Activated CD4-positive, alpha-beta T cell treated with anti-CD3 and anti-CD28 coated beads for 36 hours (primary cell): ENCODE data around the gene BCR. TPM values are rescaled to one million over a fixed set of nuclear protein-coding genes. Genes with fewer than 3 reads are reported as not detected.

Experiments used
- ATAC-seq: fragments of 200-7000 bp; cut with Tn5 transposase; one replicate; pipeline ENCODE4 v1.10.0; 2021; ENCODE audit warnings: mild to moderate bottlenecking, moderate library complexity
- CTCF ChIA-PET: fragments of 350-600 bp; sonication (Branson Sonifier 250); formaldehyde crosslinking; loops from one replicate; lab custom pipeline; 2021; ENCODE audit warnings: antibody characterized with exemption; lab: Charles Lee
- POLR2A ChIA-PET: fragments of 350-600 bp; sonication (Branson Sonifier 250); formaldehyde crosslinking; loops from one replicate; lab custom pipeline; 2021; ENCODE audit warnings: antibody characterized with exemption, inconsistent platforms; lab: Charles Lee
- DNase-seq: peaks from one replicate; pipeline ENCODE4 v3.0.0-alpha.2; 2020
- H3K27ac Mint-ChIP-seq: one replicate; pipeline ENCODE4 v1.8.0; 2021; ENCODE audit warnings: mixed read lengths
- H3K27me3 Mint-ChIP-seq: one replicate; pipeline ENCODE4 v1.8.0; 2021; ENCODE audit warnings: mixed read lengths
- H3K36me3 Mint-ChIP-seq: one replicate; pipeline ENCODE4 v1.8.0; 2021; ENCODE audit warnings: low read depth, mixed read lengths
- H3K4me1 Mint-ChIP-seq: one replicate; pipeline ENCODE4 v1.8.0; 2021; ENCODE audit warnings: mixed read lengths
- H3K4me3 Mint-ChIP-seq: one replicate; pipeline ENCODE4 v1.8.0; 2021; ENCODE audit warnings: mild to moderate bottlenecking, moderate library complexity, mixed read lengths
- H3K9me3 Mint-ChIP-seq: one replicate; pipeline ENCODE4 v1.8.0; 2021; ENCODE audit warnings: low read depth, mixed read lengths
- intact Hi-C, 2 experiments: fragments of 100-400 bp; cut with DNase I in 1 of 2; cut with micrococcal nuclease in 1 of 2; formaldehyde crosslinking; loops; one replicate each; pipeline versions ENCODE4 v1.14.2 to v1.15.1; 2022 to 2024; cut with DNase I, micrococcal nuclease
- total RNA-seq, 2 experiments: library from RNA; stranded (reverse); gene quantifications; one replicate each; pipeline ENCODE4 v1.2.3, GENCODE V29; 2021

The BCR gene
- total RNA-seq, 2 experiments from 2014 or later, result 45.5 to 58.0 TPM

DNA sequence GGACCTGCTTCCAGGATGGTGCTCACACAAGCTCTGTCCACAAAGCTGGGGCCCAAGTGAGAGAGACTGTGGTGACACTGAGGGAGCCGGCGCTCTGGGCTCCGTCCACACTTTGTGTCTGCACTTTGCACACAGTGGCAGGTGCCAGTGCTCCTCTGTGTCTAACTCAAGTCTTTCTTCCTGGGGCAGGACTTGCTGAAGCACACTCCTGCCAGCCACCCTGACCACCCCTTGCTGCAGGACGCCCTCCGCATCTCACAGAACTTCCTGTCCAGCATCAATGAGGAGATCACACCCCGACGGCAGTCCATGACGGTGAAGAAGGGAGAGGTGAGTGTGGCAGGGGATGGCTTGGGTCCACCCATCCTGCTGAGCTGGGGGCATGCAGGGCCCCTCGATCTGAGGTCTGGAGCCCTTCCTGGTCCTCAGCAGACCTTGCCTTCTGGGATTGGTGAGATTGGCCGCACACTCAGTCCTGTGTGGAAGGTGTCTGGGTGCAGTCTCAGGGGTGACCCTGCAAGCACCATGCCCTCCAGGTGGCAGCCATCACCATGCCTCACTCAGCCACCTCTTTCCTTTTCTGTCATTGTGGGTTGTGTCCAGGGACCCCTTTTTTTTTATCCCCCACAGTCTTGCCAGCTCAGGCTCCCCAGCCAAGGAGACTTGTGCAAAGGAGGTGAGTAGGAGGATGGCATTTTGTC is 93.3 kb downstream of the BCR start:
- no peak for DNase-seq
- Mint-ChIP-seq H3K4me1 (peaks cover 3% of the 10 kb centered on the region), H3K9me3 (no peaks in the 10 kb centered on the region), H3K27ac (no peak overlapping the region), H3K4me3 (no peak overlapping the region), H3K27me3 (no peaks in the 10 kb centered on the region), H3K36me3 (peaks cover 8% of the 10 kb centered on the region)
- intact Hi-C loops, result loop anchor here in 1 of 2 experiments (5.0 kb wide), 1 partner anchor 76 kb away; no protein-coding TSS in a partner anchor
- CTCF ChIA-PET, result interaction anchor here (0.7 to 1.1 kb wide), 3 partner anchors 24 to 109 kb away, joined by 3 to 5 read pairs (median 3); no protein-coding TSS in a partner anchor
- POLR2A ChIA-PET, result no interaction called here
- ATAC-seq, result no peak

DNA sequence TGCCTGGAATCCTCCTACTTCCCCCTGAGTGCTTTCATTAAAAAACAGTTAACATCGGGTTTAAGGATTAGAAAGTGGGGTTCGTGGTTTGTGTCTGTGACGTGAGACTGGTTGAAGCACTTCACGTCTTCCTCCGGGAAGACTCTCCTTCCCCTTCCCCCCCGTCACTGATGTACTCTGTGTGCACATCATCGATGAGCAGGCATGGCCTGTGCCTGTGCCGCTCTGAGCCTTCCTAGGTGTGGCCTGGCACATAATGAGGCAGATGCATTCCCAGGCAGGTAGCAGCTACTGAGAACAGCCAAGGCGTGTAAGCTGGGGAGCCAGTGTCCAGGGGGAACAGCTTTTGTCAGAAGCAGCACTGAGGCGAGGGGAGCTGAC is 93.8 kb downstream of the BCR start:
- no peak for DNase-seq
- Mint-ChIP-seq H3K9me3 (no peaks in the 10 kb centered on the region), H3K27me3 (no peaks in the 10 kb centered on the region), H3K4me3 (no peak overlapping the region), H3K27ac (no peak overlapping the region), H3K36me3 (peaks cover 7% of the 10 kb centered on the region), H3K4me1 (peaks cover 8% of the 10 kb centered on the region)
- intact Hi-C loops, result loop anchor here in 1 of 2 experiments (5.0 kb wide), 1 partner anchor 77 kb away; no protein-coding TSS in a partner anchor
- ATAC-seq, result no peak
- ChIA-PET POLR2A (no interaction called here), CTCF (interaction anchor here (0.7 to 1.1 kb wide), 4 partner anchors 23 to 417 kb away, joined by 3 to 5 read pairs (median 3); no protein-coding TSS in a partner anchor)

DNA sequence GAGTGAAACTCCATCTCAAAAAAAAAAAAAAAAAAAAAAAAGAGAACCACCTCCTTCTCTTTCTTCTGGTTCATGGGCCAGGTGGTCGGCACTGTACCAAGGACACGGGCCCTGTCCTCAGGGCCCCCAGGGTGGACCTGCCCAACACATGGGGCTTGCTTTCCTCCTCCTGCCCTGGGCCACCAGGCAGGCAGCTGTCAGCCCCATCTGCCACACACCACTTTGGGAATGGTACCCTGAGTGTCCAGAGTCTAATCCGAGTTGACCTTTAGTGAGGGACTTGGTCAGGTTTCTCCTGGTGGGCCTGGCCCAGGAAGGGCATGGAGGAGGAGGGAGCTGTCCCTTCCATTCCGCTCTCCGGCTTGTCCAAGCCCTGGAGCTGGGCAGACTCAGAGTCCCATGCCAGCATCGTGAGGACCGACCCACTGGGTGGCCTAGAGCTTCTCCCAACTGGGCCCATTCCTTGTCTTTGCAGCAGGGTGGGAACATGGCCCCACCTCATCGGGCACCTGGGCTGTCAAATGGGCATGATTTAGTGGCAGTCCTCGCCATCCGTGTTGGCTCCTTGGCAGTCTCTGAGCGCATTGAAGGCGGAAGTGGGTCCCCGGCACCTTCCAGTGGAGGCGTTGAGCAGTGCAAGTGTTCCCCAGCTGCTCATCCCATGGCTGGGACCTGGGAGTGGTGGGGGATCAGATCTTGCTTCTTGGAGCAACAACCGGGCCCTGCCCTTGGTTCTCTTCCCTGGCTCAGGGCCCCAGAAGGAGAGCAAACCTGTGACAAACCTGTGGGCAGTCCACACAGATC is 94.8 kb downstream of the BCR start:
- CTCF ChIA-PET, result interaction anchor here (0.5 to 1.7 kb wide), 6 partner anchors 13 to 418 kb away, joined by 3 to 7 read pairs (median 3); no protein-coding TSS in a partner anchor
- H3K4me1 Mint-ChIP-seq, result peaks cover 16% of the 10 kb centered on the region
- intact Hi-C loops, result loop anchor here in 1 of 2 experiments (5.0 kb wide), 1 partner anchor 78 kb away; no protein-coding TSS in a partner anchor
- POLR2A ChIA-PET, result no interaction called here
- no peaks in the 10 kb centered on the region for H3K9me3 Mint-ChIP-seq
- no peaks in the 10 kb centered on the region for H3K27me3 Mint-ChIP-seq
- H3K27ac Mint-ChIP-seq, result no peak overlapping the region
- H3K4me3 Mint-ChIP-seq, result no peak overlapping the region
- no peak for ATAC-seq
- no peak for DNase-seq
- H3K36me3 Mint-ChIP-seq, result peaks cover 7% of the 10 kb centered on the region

DNA sequence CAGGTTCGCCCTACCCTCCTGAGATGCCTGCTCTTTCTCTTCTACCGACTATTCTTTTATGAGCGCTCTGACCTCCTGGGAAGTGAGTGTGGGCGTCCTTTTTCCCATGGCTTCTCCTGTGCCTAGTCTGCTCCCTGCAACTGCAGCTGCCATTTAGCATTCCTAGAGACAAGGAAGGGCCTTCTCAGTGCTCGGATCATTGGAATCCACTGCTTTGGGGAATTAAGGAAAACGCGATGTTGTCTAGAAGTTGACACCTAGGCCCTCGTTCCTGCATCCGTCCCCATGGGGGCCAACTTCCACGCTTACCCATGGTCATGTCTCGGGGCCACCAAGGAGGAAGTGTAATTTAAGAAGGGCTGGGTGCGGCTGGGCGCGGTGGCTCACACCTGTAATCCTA is 95.4 kb downstream of the BCR start:
- DNase-seq (no peak), ATAC-seq (no peak)
- no peaks in the 10 kb centered on the region for H3K9me3 Mint-ChIP-seq
- ChIA-PET CTCF (interaction anchor here (0.7 to 1.7 kb wide), 3 partner anchors 14 to 572 kb away, joined by 3 to 7 read pairs (median 3); no protein-coding TSS in a partner anchor), POLR2A (no interaction called here)
- peaks cover 22% of the 10 kb centered on the region for H3K4me1 Mint-ChIP-seq
- no peak overlapping the region for H3K27ac Mint-ChIP-seq
- peaks cover 7% of the 10 kb centered on the region for H3K36me3 Mint-ChIP-seq
- no peaks in the 10 kb centered on the region for H3K27me3 Mint-ChIP-seq
- intact Hi-C loops, result no loop called here
- no peak overlapping the region for H3K4me3 Mint-ChIP-seq

DNA sequence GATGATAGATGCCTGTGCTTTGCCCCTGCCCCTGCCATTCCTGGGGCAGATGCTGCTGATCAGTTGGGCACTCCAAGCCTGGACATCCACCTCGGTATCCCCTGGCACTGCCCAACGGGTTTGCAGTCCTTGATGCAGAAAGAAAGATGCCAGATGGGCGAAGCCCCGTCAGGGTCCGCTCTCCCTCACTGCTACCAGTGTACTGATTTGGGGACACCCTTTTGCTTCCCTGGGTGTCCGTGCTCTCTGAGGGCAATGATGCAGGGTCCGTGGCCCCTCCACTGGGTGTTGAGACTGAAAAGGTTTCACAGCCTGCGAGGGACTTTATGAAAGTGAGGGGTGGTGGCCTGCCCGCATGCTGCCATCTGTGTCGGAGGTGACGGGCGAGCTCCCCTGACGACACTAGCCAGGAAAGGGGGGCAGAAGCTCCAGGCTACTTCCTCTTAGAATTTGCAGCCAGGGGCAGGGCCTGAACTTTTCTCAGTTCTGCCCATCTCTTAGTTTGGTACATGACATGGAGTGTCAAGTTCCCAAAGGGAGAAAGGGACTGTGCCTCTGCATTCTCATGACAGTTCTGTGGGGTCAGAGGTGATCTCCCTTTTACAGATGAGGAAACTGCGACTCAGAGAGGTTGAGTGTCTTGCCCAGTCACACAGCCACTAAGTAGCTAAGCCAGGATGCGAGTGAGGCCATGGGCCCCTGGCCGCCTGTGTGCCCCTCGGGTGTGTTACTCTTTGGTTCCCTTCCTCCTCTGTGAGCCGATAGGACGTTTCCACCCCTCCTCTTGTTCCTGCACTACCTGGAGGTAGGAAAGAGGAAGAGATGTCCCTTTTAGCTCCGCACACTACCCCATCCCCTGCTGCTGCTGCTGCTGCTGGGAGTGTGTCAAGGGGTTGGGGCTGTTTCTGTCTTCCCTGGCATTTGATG is 96.6 kb downstream of the BCR start:
- no peaks in the 10 kb centered on the region for H3K27me3 Mint-ChIP-seq
- H3K36me3 Mint-ChIP-seq, result no peaks in the 10 kb centered on the region
- POLR2A ChIA-PET, result no interaction called here
- DNase-seq (no peak), ATAC-seq (no peak)
- H3K4me1 Mint-ChIP-seq, result peaks cover 25% of the 10 kb centered on the region
- intact Hi-C loops, result no loop called here
- no peaks in the 10 kb centered on the region for H3K9me3 Mint-ChIP-seq
- H3K27ac Mint-ChIP-seq, result peak overlapping the region; percentile 56
- H3K4me3 Mint-ChIP-seq, result no peak overlapping the region
- CTCF ChIA-PET, result interaction anchor here (0.7 to 1.7 kb wide), 3 partner anchors 13 to 571 kb away, joined by 3 to 7 read pairs (median 3); no protein-coding TSS in a partner anchor

DNA sequence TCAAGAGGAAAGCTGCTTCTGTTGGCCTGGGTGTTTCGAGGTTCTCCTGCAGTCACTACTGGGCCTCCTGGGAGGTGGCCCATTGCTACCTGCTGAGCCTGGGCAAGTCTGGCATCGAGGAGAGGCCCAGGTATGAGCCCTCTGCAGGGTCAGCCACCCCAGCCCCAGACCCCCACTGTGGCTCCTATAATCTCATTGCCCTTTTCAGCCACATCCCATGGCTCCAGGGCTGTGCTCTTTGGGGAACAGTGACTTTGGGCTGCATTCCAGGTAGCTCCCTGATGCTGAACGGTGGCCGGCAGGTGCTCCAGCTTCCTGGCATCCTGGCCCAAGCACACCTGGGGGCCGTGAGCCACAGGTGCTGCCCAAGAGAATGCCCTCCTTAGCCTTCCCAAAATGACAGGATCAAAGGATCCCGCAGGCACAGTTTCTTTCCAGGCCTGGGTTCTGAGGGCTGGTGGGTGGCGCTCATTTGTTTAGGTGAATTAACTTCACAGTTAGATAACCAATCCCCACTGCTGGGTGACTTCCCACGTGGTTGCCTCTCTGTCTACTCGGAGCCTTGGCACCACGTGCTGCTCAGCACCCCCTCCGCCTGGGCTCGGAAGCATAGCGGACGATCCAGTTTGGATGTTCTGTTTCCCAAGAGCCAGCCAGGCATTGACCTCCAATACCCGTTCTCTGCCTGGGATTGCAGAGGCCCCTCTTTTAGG is 97.4 kb downstream of the BCR start:
- Mint-ChIP-seq H3K9me3 (no peaks in the 10 kb centered on the region), H3K27ac (peak overlapping the region; percentile 56), H3K4me3 (no peak overlapping the region), H3K36me3 (no peaks in the 10 kb centered on the region), H3K4me1 (peaks cover 25% of the 10 kb centered on the region), H3K27me3 (no peaks in the 10 kb centered on the region)
- ChIA-PET CTCF (interaction anchor here (1.3 kb wide), 2 partner anchors 103 to 108 kb away, joined by 3 to 4 read pairs; no protein-coding TSS in a partner anchor), POLR2A (no interaction called here)
- DNase-seq, result no peak
- intact Hi-C loops, result no loop called here
- ATAC-seq, result no peak

DNA sequence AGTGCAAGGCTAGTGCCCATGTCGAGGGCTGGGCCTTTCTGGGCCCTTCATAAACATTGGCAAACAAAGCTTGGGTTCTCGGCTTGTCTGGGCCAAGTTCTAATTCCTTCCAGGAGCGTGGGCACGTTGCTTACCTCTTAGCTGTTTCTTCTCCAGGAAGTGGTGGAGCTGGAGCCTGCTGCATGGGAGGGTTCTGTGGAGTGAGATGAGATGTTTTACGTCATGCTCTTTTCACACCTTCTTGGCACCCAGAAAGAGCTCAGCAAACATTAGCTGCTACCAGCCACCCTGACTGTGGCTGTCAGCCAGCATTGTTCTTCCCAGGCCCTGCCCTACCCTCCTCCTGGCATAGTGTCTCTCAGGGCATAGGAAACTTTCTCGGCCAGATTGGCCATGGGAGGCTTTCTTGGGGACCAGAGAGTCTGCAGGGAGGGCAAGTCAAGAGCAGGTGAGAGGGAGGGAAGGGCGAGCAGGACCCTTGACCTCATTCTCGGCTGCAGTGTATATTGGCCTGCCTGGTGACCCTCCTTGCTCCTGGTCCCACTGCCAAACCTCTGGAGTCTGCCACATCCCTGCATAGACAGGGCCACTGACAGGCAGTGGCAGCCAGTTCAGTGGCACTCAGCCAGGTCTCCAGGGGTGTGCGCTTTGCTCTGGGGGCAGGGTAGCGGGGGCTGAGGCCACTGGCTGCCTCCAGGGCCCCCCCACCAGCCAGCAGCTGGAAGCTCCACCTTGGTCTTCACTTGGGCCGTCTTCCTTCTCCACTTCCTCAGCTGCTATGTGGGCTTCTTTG is 98.8 kb downstream of the BCR start:
- intact Hi-C loops, result no loop called here
- ChIA-PET POLR2A (interaction anchor here (0.5 to 0.8 kb wide), 3 partner anchors 36 to 1270 kb away, joined by 3 to 6 read pairs (median 3); no protein-coding TSS in a partner anchor), CTCF (interaction anchor here (0.6 to 1.3 kb wide), 5 partner anchors 11 to 137 kb away, joined by 3 to 4 read pairs (median 3); no protein-coding TSS in a partner anchor)
- peak overlapping the region; percentile 64 for H3K27ac Mint-ChIP-seq
- no peaks in the 10 kb centered on the region for H3K27me3 Mint-ChIP-seq
- peak; percentile 68 for ATAC-seq
- H3K36me3 Mint-ChIP-seq, result no peaks in the 10 kb centered on the region
- DNase-seq, result peak; percentile 41
- H3K4me3 Mint-ChIP-seq, result no peak overlapping the region
- H3K4me1 Mint-ChIP-seq, result peaks cover 25% of the 10 kb centered on the region
- H3K9me3 Mint-ChIP-seq, result no peaks in the 10 kb centered on the region

DNA sequence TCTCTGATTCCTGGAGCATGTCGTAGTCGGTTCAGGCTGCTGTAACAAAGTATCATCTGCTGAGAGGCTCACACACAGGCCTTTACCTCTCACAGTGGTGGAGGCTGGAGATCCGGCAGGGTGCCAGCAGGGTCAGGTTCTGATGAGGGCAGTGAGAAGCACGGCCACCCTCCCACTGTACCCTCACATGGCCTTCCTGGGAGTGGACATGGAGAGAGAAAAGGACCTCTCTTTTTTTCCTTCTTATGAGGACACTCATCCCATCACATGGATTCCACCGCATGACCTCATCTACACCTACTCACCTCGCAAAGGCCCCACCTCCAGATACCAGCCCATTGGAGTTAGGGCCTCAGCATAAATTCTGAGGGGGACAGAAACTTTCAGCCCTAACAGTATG is 99.5 kb downstream of the BCR start:
- POLR2A ChIA-PET, result interaction anchor here (0.6 kb wide), 1 partner anchor 1271 kb away, joined by 3 read pairs; no protein-coding TSS in a partner anchor
- DNase-seq, result no peak
- intact Hi-C loops, result loop anchor here (2.0 to 10.0 kb wide), 4 partner anchors 33 to 325 kb away; no protein-coding TSS in a partner anchor
- CTCF ChIA-PET, result no interaction called here
- Mint-ChIP-seq H3K4me1 (peaks cover 25% of the 10 kb centered on the region), H3K4me3 (no peak overlapping the region), H3K27me3 (no peaks in the 10 kb centered on the region), H3K36me3 (no peaks in the 10 kb centered on the region), H3K27ac (peak overlapping the region; percentile 64), H3K9me3 (no peaks in the 10 kb centered on the region)
- no peak for ATAC-seq

DNA sequence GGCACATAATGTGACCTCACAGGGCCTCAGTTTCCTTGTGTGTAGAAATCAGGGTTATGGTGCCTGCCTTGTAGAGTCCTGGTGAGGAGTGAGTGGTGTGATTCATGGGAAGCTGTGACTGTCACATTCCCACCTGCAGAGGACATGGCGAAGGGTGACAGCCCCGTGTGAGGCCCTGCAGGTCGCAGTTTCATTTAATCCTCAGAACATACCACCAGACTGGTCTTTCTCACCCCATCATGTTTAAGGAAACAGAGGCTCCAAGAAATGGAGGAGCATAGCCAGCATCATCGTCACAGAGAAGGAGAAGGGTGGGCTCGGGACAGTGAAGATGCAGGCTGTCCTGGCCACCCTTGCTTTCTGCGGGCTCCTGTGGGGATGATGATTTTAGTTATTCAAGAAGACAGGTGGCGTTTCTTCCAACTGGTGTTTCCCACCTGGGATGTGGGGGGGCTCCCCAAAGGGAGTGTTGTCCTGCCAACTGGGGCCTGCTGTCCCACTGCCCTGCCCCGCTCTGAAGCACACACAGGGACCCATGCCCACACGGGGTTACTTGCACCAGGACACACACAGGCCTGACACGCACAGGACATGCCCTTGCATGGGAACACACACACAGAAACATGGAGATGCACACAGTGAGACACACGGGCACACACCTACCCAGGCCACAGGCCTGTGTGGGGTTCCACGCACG is 100.2 kb downstream of the BCR start:
- Mint-ChIP-seq H3K27ac (peak overlapping the region; percentile 33), H3K36me3 (no peaks in the 10 kb centered on the region), H3K4me3 (no peak overlapping the region), H3K9me3 (no peaks in the 10 kb centered on the region), H3K27me3 (no peaks in the 10 kb centered on the region), H3K4me1 (peaks cover 25% of the 10 kb centered on the region)
- ChIA-PET POLR2A (no interaction called here), CTCF (interaction anchor here (1.8 to 3.2 kb wide), 3 partner anchors 100 to 135 kb away, joined by 8 to 72 read pairs (median 11); partner anchors contain the start of genes BCR and RAB36)
- intact Hi-C loops, result loop anchor here (1.0 to 10.0 kb wide), 6 partner anchors 34 to 326 kb away; no protein-coding TSS in a partner anchor
- ATAC-seq (peak; percentile 30), DNase-seq (no peak)
